Measurements from ENCODE around the gene SPAAR.

DNA sequence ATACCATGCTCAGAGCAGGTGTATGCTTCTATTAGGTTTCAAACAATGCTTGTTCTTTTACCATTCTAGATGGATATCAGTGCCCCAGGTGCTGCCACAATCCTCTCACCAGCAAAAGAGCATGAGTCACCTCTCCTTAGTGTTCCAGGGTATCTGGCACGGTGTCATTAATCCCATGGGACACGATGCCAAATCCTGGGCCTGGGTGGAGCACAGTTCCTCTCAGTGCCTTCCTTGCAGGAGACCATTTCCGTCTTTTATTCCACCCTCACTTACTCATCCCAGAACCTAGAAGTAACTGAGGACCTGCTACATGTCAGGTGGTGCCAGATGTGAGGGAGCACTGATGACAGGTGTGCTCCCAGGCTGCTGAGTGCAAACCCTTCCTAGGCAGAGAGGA is 37.7 kb upstream of the SPAAR start:
- TF ChIP-seq, protein P1, sequence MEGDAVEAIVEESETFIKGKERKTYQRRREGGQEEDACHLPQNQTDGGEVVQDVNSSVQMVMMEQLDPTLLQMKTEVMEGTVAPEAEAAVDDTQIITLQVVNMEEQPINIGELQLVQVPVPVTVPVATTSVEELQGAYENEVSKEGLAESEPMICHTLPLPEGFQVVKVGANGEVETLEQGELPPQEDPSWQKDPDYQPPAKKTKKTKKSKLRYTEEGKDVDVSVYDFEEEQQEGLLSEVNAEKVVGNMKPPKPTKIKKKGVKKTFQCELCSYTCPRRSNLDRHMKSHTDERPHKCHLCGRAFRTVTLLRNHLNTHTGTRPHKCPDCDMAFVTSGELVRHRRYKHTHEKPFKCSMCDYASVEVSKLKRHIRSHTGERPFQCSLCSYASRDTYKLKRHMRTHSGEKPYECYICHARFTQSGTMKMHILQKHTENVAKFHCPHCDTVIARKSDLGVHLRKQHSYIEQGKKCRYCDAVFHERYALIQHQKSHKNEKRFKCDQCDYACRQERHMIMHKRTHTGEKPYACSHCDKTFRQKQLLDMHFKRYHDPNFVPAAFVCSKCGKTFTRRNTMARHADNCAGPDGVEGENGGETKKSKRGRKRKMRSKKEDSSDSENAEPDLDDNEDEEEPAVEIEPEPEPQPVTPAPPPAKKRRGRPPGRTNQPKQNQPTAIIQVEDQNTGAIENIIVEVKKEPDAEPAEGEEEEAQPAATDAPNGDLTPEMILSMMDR (IDR thresholded peaks at IDR 0.05) = no peak
- TF ChIP-seq POLR2A (IDR thresholded peaks at IDR 0.05) = no peak
